ENCODE data around the gene KCNG4.

Gene KCNG4

GRCh38 chr16:84270531-84270930 lies 30.7 kb upstream of the KCNG4 start:
- Histone ChIP-seq H3F3A (ENCODE audit: low read depth) (no peaks in the 10 kb centered on the region), H3K4me2 (ENCODE audit: low read depth, low read length, poor library complexity, severe bottlenecking) (no peak overlapping the region), H3K27me3 (ENCODE audit: insufficient read depth, low read length, poor library complexity, severe bottlenecking) (no peaks in the 10 kb centered on the region), H3K36me3 (ENCODE audit: insufficient read depth, low read length) (no peaks in the 10 kb centered on the region), H3K9me3 (ENCODE audit: insufficient read depth, low read depth, low read length) (no peaks in the 10 kb centered on the region), H3K4me3 (ENCODE audit: low read length, poor library complexity, severe bottlenecking) (no peak overlapping the region), H3K4me1 (ENCODE audit: insufficient read depth, low read length, poor library complexity, severe bottlenecking) (no peaks in the 10 kb centered on the region), H3K9ac (ENCODE audit: low read depth, low read length, poor library complexity, severe bottlenecking) (no peak overlapping the region), H2AFZ (ENCODE audit: low read length) (no peak overlapping the region), H3K9me2 (replicated peaks; ENCODE audit: low read depth, low read length) (no peaks in the 10 kb centered on the region), H4K20me1 (ENCODE audit: insufficient read depth, low read length, poor library complexity, severe bottlenecking) (no peaks in the 10 kb centered on the region), H3K79me2 (ENCODE audit: insufficient read depth, low read length) (no peaks in the 10 kb centered on the region)
- TF ChIP-seq CTCF (conservative IDR thresholded peaks at IDR 0.05; ENCODE audit: low read length) = no peak
- no peak for TF ChIP-seq EZH2phosphoT487 (IDR thresholded peaks at IDR 0.05; ENCODE audit: borderline replicate concordance)

GRCh38 chr16:84270071-84270470 lies 30.3 kb upstream of the KCNG4 start:
- Histone ChIP-seq H3K36me3 (ENCODE audit: insufficient read depth, low read length) (no peaks in the 10 kb centered on the region), H3K9me3 (ENCODE audit: insufficient read depth, low read depth, low read length) (no peaks in the 10 kb centered on the region), H3K27me3 (ENCODE audit: insufficient read depth, low read length, poor library complexity, severe bottlenecking) (no peaks in the 10 kb centered on the region), H3K4me3 (ENCODE audit: low read length, poor library complexity, severe bottlenecking) (no peak overlapping the region), H3K9ac (ENCODE audit: low read depth, low read length, poor library complexity, severe bottlenecking) (no peak overlapping the region), H4K20me1 (ENCODE audit: insufficient read depth, low read length, poor library complexity, severe bottlenecking) (no peaks in the 10 kb centered on the region), H2AFZ (ENCODE audit: low read length) (no peak overlapping the region), H3K4me1 (ENCODE audit: insufficient read depth, low read length, poor library complexity, severe bottlenecking) (no peaks in the 10 kb centered on the region), H3K4me2 (ENCODE audit: low read depth, low read length, poor library complexity, severe bottlenecking) (no peak overlapping the region), H3F3A (ENCODE audit: low read depth) (no peaks in the 10 kb centered on the region), H3K9me2 (replicated peaks; ENCODE audit: low read depth, low read length) (no peaks in the 10 kb centered on the region), H3K79me2 (ENCODE audit: insufficient read depth, low read length) (no peaks in the 10 kb centered on the region)
- no peak for TF ChIP-seq EZH2phosphoT487 (IDR thresholded peaks at IDR 0.05; ENCODE audit: borderline replicate concordance)
- no peak for TF ChIP-seq CTCF (conservative IDR thresholded peaks at IDR 0.05; ENCODE audit: low read length)

GRCh38 chr16:84268291-84269040 lies 28.7 kb upstream of the KCNG4 start:
- Histone ChIP-seq H3K9me2 (replicated peaks; ENCODE audit: low read depth, low read length) (no peaks in the 10 kb centered on the region), H3K9ac (ENCODE audit: low read depth, low read length, poor library complexity, severe bottlenecking) (no peak overlapping the region), H3K36me3 (ENCODE audit: insufficient read depth, low read length) (no peaks in the 10 kb centered on the region), H3K4me1 (ENCODE audit: insufficient read depth, low read length, poor library complexity, severe bottlenecking) (no peaks in the 10 kb centered on the region), H3K79me2 (ENCODE audit: insufficient read depth, low read length) (no peaks in the 10 kb centered on the region), H3K9me3 (ENCODE audit: insufficient read depth, low read depth, low read length) (no peaks in the 10 kb centered on the region), H3K27me3 (ENCODE audit: insufficient read depth, low read length, poor library complexity, severe bottlenecking) (no peaks in the 10 kb centered on the region), H3K4me3 (ENCODE audit: low read length, poor library complexity, severe bottlenecking) (no peak overlapping the region), H3K4me2 (ENCODE audit: low read depth, low read length, poor library complexity, severe bottlenecking) (no peak overlapping the region), H3F3A (ENCODE audit: low read depth) (no peaks in the 10 kb centered on the region), H4K20me1 (ENCODE audit: insufficient read depth, low read length, poor library complexity, severe bottlenecking) (no peaks in the 10 kb centered on the region), H2AFZ (ENCODE audit: low read length) (no peak overlapping the region)
- no peak for TF ChIP-seq EZH2phosphoT487 (IDR thresholded peaks at IDR 0.05; ENCODE audit: borderline replicate concordance)
- TF ChIP-seq CTCF (conservative IDR thresholded peaks at IDR 0.05; ENCODE audit: low read length) = no peak

Measured in Loucy (cell line).